Effector memory CD4-positive, alpha-beta T cell (primary cell): ENCODE data around the gene ZFYVE27.

Experiments
- DNase-seq, 3 donors: peaks; one replicate each; pipeline ENCODE4 v3.0.0-alpha.2; 2020
- H3K27ac ChIP-seq: 2 replicates; pipeline ENCODE4 v1.7.0; 2013; ENCODE audit warnings: mild to moderate bottlenecking, low read length, moderate library complexity; ENCODE audit not compliant: insufficient read depth, poor library complexity, severe bottlenecking
- H3K27me3 ChIP-seq: replicated peaks from 2 replicates; pipeline ENCODE4 v1.7.0; 2013; ENCODE audit warnings: mild to moderate bottlenecking, low read length; ENCODE audit not compliant: insufficient read depth, control insufficient read depth, poor library complexity, severe bottlenecking
- H3K36me3 ChIP-seq: 2 replicates; pipeline ENCODE4 v1.7.0; 2013; ENCODE audit warnings: mild to moderate bottlenecking, low read length, moderate library complexity; ENCODE audit not compliant: control insufficient read depth, insufficient read depth
- H3K4me1 ChIP-seq: 2 replicates; pipeline ENCODE4 v1.7.0; 2013; ENCODE audit warnings: low read length, mild to moderate bottlenecking; ENCODE audit not compliant: control insufficient read depth, insufficient read depth, poor library complexity, severe bottlenecking
- H3K4me3 ChIP-seq: 2 replicates; pipeline ENCODE4 v1.7.0; 2013; ENCODE audit warnings: low read length, low read depth, mild to moderate bottlenecking; ENCODE audit not compliant: insufficient read depth, poor library complexity, severe bottlenecking
- H3K9me3 ChIP-seq: 2 replicates; pipeline ENCODE4 v1.7.0; 2013; ENCODE audit warnings: mild to moderate bottlenecking, low read length, moderate library complexity; ENCODE audit not compliant: control insufficient read depth

ZFYVE27 gene

DNA sequence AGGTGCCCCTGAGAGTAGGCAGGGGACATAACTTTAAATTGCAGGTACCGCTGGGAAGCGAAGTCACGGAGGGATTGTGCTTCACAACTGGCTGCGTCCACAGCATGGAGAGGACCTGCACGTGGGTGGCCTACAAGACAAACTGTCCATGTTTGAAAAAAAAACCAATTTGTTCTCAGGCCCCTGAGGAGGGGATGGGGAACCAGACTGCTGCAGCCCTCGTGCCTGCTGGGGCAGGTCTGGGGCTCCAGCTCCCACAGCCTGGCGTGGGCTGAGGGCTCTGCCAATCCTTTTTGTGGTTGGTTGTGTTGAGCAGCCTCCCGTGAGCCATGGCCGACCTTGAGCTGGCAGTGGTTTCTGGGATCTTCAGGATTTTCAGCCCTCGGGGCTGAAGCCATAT, 25.1 kb downstream of the ZFYVE27 start:
- DNase-seq = no peak
- H3K27me3 ChIP-seq = no peaks in the 10 kb centered on the region
- H3K27ac ChIP-seq = no peak overlapping the region
- no peaks in the 10 kb centered on the region for H3K9me3 ChIP-seq
- no peak overlapping the region for H3K4me3 ChIP-seq
- H3K36me3 ChIP-seq = peaks cover 31% of the 10 kb centered on the region
- no peaks in the 10 kb centered on the region for H3K4me1 ChIP-seq

DNA sequence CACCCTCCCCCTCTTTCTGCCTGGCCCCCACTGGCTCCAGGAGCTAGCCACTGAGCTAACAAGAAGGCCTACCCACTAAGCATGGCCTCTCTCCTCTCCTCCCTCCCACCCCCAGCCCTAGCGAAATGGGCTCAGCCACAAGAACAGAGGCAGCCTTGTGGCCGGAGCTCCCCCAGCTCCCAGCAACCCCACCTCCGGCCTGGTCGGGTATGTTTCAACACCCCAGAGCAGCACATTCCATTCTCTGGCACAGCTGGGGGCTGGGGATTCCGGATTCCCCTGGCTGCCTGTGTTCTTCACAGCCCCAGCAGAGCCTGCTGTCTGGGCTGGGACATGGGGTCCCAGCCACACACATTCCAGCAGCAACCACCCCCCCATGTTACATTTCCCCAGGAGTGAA, 25.9 kb downstream of the ZFYVE27 start:
- H3K9me3 ChIP-seq = no peaks in the 10 kb centered on the region
- no peaks in the 10 kb centered on the region for H3K27me3 ChIP-seq
- H3K36me3 ChIP-seq = peaks cover 23% of the 10 kb centered on the region
- no peak overlapping the region for H3K4me3 ChIP-seq
- H3K27ac ChIP-seq = no peak overlapping the region
- H3K4me1 ChIP-seq = no peaks in the 10 kb centered on the region
- DNase-seq = no peak

DNA sequence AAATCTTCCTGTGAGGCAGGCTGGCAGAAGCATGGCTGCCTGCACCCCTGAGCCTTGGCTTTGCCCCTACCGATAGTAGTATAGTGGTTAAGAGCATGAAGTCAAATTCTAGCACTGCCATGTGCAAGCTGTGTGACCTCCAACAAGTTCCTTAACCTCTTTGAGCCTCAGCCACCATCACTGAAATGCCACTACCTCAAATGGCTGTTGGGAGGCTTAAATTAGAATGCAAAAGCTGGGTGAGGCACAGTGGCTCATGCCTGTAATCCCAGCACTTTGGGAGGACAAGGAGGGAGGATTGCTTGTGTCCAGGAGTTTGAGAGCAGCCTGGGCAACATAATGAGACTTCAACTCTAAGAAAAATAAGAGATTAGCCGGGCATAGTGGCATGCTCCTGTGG, 26.5 kb downstream of the ZFYVE27 start:
- H3K27me3 ChIP-seq = no peaks in the 10 kb centered on the region
- no peak overlapping the region for H3K27ac ChIP-seq
- H3K4me3 ChIP-seq = no peak overlapping the region
- no peaks in the 10 kb centered on the region for H3K9me3 ChIP-seq
- peaks cover 23% of the 10 kb centered on the region for H3K36me3 ChIP-seq
- no peaks in the 10 kb centered on the region for H3K4me1 ChIP-seq
- no peak for DNase-seq

DNA sequence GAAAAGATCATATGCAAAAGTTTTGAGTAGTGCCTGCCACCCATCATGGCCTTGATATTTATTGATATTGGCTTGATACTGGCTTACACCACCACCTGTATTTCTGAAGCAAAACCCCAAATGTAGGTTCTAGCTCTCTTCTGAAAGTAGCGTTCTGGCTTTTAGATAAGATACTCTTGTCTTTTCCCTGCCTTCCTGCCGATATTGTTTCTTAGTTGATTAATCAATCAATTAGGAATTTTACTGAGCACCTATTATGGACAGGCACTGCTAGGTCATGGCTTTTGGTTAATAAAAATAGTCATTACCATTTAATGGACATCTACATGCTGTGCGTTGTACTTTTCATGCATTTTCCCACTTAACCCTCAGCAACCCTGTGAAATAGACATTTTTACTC, 27.0 kb downstream of the ZFYVE27 start:
- Histone ChIP-seq H3K4me1 (no peaks in the 10 kb centered on the region), H3K27me3 (no peaks in the 10 kb centered on the region), H3K9me3 (no peaks in the 10 kb centered on the region), H3K36me3 (peaks cover 22% of the 10 kb centered on the region), H3K4me3 (no peak overlapping the region), H3K27ac (no peak overlapping the region)
- no peak for DNase-seq

DNA sequence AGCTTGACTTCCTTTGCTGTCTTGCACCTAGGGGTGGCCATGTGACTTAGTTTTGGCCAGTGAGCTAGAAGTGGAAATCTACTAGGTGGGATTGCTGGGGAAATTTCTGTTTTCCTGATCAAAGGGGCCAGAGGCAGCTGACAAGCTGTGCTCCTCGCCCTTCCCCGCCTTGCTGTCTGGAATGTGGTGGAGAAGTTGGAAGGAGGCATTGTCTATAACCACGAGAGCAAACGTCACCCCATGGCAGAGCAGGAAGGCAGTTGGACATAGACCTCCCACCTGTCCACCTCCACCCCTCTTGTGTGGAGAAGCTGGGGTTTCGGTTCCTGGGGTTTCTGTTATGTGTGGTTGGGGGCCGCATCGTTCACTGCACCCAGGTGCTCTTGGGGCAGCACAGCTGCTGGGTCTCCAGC, 27.6 kb downstream of the ZFYVE27 start:
- DNase-seq = no peak
- Histone ChIP-seq H3K27ac (no peak overlapping the region), H3K27me3 (no peaks in the 10 kb centered on the region), H3K9me3 (no peaks in the 10 kb centered on the region), H3K4me3 (no peak overlapping the region), H3K36me3 (peaks cover 16% of the 10 kb centered on the region), H3K4me1 (no peaks in the 10 kb centered on the region)

DNA sequence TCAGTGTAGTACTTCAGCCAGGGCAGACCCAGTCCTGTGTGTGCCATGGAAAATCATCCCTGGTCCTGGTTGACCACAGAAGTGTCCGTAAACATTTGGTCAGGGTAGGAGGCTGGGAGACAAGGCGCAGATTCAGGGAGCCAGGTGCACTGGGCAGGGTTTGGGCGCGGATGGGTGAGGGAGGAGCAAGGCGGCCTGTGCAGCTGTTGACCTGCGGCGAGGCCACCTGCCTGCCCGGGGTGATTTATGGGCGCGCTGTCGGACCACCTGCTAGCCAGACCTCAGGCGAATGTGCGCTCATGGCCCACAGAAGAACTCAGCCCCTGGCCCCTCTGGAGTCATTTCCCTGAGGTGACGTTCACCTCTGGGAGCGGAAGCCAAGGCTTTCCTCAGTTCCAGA, 28.3 kb downstream of the ZFYVE27 start:
- Histone ChIP-seq H3K4me1 (no peaks in the 10 kb centered on the region), H3K27ac (no peak overlapping the region), H3K4me3 (no peak overlapping the region), H3K36me3 (peaks cover 9% of the 10 kb centered on the region), H3K27me3 (peaks cover 1% of the 10 kb centered on the region), H3K9me3 (no peaks in the 10 kb centered on the region)
- no peak for DNase-seq

DNA sequence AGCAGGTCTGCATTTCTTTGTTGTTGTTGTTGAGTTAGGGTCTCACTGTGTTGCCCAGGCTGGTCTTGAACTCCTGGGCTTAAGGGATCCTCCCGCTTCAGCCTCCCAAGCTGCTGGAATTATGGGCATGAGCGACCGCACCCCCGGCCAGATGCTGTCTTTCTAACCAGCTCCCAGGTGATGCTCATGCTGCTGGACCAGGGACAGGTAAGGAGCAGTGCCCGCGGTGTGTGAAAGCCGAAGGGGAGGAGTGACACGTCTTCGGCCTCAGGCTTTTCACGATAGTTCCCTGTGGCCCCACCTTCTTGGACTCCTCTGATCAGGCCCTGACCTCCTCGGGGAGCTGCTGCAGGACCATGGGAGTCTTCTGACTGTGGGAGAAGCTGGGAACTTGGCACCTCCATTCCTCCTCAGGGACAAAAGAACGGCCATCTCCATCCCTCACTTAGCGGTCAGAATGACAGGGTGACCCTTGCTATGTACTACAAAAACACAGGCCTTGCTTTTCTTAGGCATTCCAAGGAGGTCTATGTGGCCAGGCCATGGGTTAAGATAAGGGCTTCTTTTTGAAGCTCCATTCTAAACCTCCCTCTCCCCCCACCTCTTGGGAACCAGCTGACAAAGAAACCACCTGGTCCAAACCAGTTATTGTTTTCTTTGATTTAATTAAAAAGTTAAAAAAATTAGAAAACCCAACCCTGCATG, 29.3 kb downstream of the ZFYVE27 start:
- no peak overlapping the region for H3K27ac ChIP-seq
- H3K4me1 ChIP-seq = peaks cover 8% of the 10 kb centered on the region
- H3K27me3 ChIP-seq = peaks cover 12% of the 10 kb centered on the region
- no peak overlapping the region for H3K4me3 ChIP-seq
- DNase-seq = no peak
- H3K36me3 ChIP-seq = peaks cover 5% of the 10 kb centered on the region
- H3K9me3 ChIP-seq = no peaks in the 10 kb centered on the region

DNA sequence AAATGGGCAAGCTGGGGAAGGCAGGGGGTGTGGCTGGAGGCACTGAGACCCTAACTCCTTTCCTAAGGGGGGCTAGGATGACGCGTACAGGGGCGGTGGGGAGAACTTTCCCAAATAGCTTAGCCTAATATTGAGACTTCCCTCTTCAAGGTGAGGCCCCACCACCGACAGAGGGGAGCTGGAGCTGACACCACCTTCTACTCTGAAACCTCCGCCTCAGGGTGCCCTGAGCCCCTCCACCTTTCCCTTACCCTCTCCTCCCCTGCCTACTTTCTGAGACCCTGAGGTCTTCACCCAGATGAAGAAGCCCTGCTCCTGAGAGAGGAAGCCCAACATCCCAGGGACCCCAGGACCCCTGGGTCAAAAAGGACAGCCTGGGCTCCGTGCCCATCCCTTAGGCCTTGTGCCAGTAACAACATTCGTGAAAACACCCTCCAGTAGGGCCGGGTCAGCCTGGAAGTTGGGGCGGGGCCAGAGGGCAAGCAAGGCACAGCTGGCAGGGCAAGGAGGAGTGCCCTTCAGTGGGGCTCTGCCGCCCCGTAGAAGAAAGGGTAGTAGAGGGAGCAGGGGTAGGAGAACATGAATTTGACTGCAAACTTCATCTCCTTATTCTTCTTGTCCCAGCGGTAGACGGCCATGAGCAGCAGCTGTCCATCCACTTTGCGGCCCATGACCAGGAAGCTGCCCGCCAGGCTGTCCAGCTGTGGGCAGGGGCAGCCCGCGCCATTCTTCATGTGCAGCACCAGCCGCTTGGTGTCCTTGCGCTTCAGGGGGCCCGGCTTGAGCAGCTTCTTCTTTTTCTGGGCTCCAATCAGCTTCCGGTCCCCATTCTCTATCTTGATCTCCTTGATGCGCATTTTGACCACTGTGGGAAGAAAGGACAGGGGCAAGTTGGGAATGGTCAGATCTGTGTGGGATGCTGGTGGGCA, 30.3 kb downstream of the ZFYVE27 start:
- Histone ChIP-seq H3K36me3 (no peaks in the 10 kb centered on the region), H3K4me1 (peaks cover 9% of the 10 kb centered on the region), H3K9me3 (no peaks in the 10 kb centered on the region), H3K27me3 (peaks cover 14% of the 10 kb centered on the region), H3K4me3 (no peak overlapping the region), H3K27ac (no peak overlapping the region)
- DNase-seq = no peak

DNA sequence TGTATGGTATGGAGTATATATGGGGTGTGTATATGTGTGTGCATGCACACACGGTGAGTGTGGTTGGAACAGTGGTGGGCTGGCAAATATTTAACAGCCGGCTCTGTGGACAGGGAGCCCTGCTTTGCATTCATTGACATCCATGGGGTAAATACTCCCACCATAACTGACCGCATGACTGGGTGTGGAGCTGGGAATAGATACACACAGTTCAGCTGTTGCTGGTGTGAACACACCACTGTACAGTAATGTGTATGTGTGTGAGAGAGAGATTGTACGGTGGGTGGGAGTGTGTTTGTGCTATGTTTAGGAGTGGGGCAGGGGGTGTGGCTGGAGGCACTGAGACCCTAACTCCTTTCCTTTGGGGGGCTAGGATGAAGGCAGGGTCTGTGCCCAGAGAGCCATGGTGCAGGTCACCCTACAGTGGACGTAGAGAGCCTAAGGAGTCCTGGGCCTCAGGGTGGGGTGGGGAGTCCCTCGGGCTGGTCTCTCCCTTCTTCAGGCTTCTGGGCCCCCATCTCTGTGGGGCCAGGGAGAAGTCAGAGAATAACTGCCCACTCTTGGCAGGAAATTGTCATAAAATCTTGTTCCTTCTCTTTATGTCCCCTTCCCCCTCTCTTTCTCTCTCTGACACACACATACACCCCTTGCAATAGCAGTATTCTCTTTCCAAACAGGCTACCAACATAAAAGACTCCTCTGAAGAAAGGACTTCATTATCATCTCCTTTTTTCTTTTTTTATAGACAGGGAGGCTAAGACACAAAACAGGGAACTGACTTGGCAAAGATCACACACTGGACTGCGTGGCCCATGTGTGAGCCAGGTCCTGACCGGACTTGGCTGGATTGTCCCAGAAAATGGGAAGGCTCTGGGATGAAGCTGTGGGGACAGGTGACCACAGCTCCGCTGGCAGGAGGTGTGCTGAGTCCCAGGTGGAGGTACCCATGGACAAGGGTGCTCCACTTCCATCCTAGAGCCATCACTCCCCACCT, 31.7 kb downstream of the ZFYVE27 start:
- H3K27ac ChIP-seq = no peak overlapping the region
- peaks cover 14% of the 10 kb centered on the region for H3K27me3 ChIP-seq
- H3K9me3 ChIP-seq = no peaks in the 10 kb centered on the region
- DNase-seq = no peak
- H3K4me3 ChIP-seq = no peak overlapping the region
- peaks cover 9% of the 10 kb centered on the region for H3K4me1 ChIP-seq
- H3K36me3 ChIP-seq = no peaks in the 10 kb centered on the region
